HEK293 (cell line): ENCODE measurements around the gene PRPF18.

Source experiments
- CTCF ChIP-seq: fragments of 450-650 bp; formaldehyde crosslinking; IDR thresholded peaks from 2 replicates; pipeline ENCODE4 v1.5.1; 2016; ENCODE audit warnings: missing biosample characterization, missing genetic modification characterization
- PBX3 ChIP-seq: sonication (generic); formaldehyde crosslinking; IDR thresholded peaks from 2 replicates; pipeline ENCODE4 v1.8.1; 2022; ENCODE audit warnings: mild to moderate bottlenecking, moderate library complexity, missing genetic modification reagents
- PRDM4 ChIP-seq: fragments of 450-650 bp; formaldehyde crosslinking; IDR thresholded peaks from 2 replicates; pipeline ENCODE4 v1.5.1; 2017; ENCODE audit warnings: missing biosample characterization, missing genetic modification characterization
- SCRT2 ChIP-seq: fragments of 450-650 bp; formaldehyde crosslinking; IDR thresholded peaks from 2 replicates; pipeline ENCODE4 v1.5.1; 2016; ENCODE audit warnings: missing biosample characterization, missing genetic modification characterization
- ZBTB49 ChIP-seq: fragments of 450-650 bp; formaldehyde crosslinking; IDR thresholded peaks from 2 replicates; pipeline ENCODE4 v1.5.1; 2016; ENCODE audit warnings: missing biosample characterization, missing genetic modification characterization, low read depth
- ZNF146 ChIP-seq: fragments of 450-650 bp; formaldehyde crosslinking; IDR thresholded peaks from 2 replicates; pipeline ENCODE4 v1.5.1; 2016; ENCODE audit warnings: missing biosample characterization, missing genetic modification characterization
- ZNF184 ChIP-seq: fragments of 450-650 bp; IDR thresholded peaks from 2 replicates; pipeline ENCODE4 v1.5.1; 2018; ENCODE audit warnings: missing biosample characterization, mild to moderate bottlenecking, missing genetic modification characterization
- ZNF2 ChIP-seq: fragments of 450-650 bp; formaldehyde crosslinking; IDR thresholded peaks from 2 replicates; pipeline ENCODE4 v1.5.1; 2016; ENCODE audit warnings: missing biosample characterization, missing genetic modification characterization
- ZNF223 ChIP-seq: fragments of 450-650 bp; formaldehyde crosslinking; IDR thresholded peaks from 2 replicates; pipeline ENCODE4 v1.5.1; 2016; ENCODE audit warnings: missing biosample characterization, missing genetic modification characterization
- ZNF280D ChIP-seq: fragments of 450-650 bp; formaldehyde crosslinking; IDR thresholded peaks from 2 replicates; pipeline ENCODE4 v1.5.1; 2016; ENCODE audit warnings: missing biosample characterization, missing genetic modification characterization

GRCh38 chr10:13555884-13556510 is 30.8 kb upstream of the PRPF18 start:
- TF ChIP-seq ZNF184 (tag by site-specific recombination): no peak
- no peak for TF ChIP-seq PRDM4 (tag by site-specific recombination)
- no peak for TF ChIP-seq ZNF280D (tag by site-specific recombination)
- no peak for TF ChIP-seq CTCF
- TF ChIP-seq ZBTB49 (tag by site-specific recombination): no peak
- no peak for TF ChIP-seq ZNF2 (tag by site-specific recombination)
- no peak for TF ChIP-seq ZNF223 (tag by site-specific recombination)
- no peak for TF ChIP-seq ZNF146 (tag by site-specific recombination)
- no peak for TF ChIP-seq PBX3 (CRISPR knock-in tag)
- TF ChIP-seq SCRT2 (tag by site-specific recombination): no peak
